Diencephalon (tissue), 1 donor: ENCODE data around the gene TLE4. TPM values are rescaled to one million over a fixed set of nuclear protein-coding genes. Genes with fewer than 3 reads are reported as not detected.

ENCODE experiments used
- total RNA-seq: library from RNA; depleted of rRNA; stranded (reverse); fragments of >200 nt; gene quantifications from one replicate; pipeline ENCODE4 v1.2.3, GENCODE V29; 2014

The TLE4 gene
- 58.1 TPM for total RNA-seq

GRCh38 chr9:79571309-79572031 lies at the start of gene TLE4:
TLE4 (plus strand) TSS chr9:79571965; CDS start chr9:79572791, 826 bp downstream.

